ENCODE measurements around the gene GFI1.
A peak's percentile ranks its signal among the peaks of the same experiment; 100 is the strongest.

The GFI1 gene

DNA sequence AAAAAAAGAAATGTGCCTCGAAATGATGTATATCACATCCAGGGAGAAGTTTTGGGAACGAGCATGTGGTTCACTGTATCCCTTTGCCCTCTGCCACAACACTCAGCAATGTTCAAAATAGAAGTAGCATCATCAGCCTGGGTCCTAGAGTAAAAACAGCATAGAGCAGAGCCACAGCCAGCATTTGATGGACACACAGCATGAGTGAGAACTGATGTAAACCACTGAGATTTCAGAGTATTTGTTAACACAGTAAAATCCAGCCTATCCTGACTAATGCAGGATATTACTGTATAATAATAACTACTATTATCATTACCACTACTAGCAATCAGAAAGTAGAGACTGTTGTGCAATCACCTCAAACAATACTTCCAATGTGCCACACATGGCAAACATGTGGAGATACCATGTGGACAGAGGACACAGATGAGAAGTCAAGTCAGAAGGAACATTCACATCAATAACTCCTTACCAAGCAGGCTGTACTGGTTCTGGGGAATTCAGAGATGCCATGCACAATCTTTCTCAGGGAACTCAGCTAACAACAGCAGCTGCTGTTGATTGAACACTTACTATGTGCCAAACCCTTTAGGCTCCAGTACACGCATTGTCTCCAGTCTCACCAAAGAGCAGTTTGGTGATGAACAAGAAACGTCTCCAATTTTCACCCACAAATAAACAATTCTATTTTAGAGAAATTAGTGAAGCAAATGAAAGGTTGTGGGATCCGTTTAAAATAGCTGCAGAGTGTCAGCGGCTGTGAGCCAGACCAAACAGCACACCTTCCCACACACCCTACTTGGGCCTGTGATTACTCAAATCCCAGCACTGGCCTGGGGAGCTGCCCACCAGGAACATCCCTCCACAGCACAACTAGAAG is 16.6 kb upstream of the GFI1 start:
- TF ChIP-seq POLR2A (IDR thresholded peaks at IDR 0.05; ENCODE audit: low read length) (no peak), GATA1 (IDR thresholded peaks at IDR 0.05; ENCODE audit: low read depth, low read length) (no peak)
- DNase-seq = no peak

DNA sequence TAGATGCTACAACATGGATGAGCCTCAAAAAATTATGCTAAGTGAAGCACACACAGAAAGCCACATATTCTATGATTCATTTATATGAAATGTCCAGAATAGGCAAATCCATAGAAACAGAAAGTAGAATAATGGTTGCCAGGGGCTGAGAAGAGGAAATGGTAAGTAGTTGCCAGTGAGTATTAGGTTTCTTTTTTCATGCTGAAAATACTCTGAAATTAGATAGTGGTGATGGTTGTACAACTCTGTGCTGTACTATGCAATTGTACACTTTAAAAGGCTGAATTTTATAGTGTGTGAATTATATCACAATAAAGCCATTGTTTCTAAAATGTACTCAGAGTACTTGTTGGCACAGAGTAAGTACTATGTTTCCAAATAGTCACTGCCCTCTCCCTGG is 15.5 kb upstream of the GFI1 start:
- TF ChIP-seq POLR2A (IDR thresholded peaks at IDR 0.05; ENCODE audit: low read length) (no peak), GATA1 (IDR thresholded peaks at IDR 0.05; ENCODE audit: low read depth, low read length) (no peak)
- no peak for DNase-seq

- no peak for DNase-seq
- no peak for TF ChIP-seq GATA1 (IDR thresholded peaks at IDR 0.05; ENCODE audit: low read depth, low read length)
- no peak for TF ChIP-seq POLR2A (IDR thresholded peaks at IDR 0.05; ENCODE audit: low read length)
Observed at GRCh38 chr1:92500552-92500951, 13.8 kb upstream of the GFI1 start.

GRCh38 chr1:92495392-92496063 is 8.8 kb upstream of the GFI1 start:
- no peak for DNase-seq
- no peak for TF ChIP-seq GATA1 (IDR thresholded peaks at IDR 0.05; ENCODE audit: low read depth, low read length)
- no peak for TF ChIP-seq POLR2A (IDR thresholded peaks at IDR 0.05; ENCODE audit: low read length)

GRCh38 chr1:92494485-92495141 is 7.9 kb upstream of the GFI1 start:
- no peak for DNase-seq
- TF ChIP-seq GATA1 (IDR thresholded peaks at IDR 0.05; ENCODE audit: low read depth, low read length) = no peak
- TF ChIP-seq POLR2A (IDR thresholded peaks at IDR 0.05; ENCODE audit: low read length) = no peak

DNA sequence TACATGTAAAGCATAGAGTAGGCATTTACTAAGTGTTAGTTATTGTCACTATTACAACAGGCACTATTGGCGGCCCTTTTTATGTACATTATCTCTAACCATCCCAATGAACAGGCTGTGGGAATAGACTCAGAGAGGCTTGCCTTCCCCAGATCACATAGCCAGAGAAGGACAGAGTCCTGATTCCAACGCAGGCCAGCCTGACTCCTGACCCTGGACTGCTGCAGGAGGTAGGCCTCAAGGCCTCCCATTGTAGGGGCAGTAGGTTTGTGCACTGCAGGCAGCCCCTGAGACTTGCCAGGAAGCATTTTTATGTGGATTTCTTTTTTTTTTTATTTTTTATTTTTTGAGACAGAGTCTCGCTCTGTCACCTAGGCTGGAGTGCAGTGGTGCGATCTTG is 6.4 kb upstream of the GFI1 start:
- DNase-seq = no peak
- TF ChIP-seq GATA1 (IDR thresholded peaks at IDR 0.05; ENCODE audit: low read depth, low read length) (no peak), POLR2A (IDR thresholded peaks at IDR 0.05; ENCODE audit: low read length) (no peak)

DNA sequence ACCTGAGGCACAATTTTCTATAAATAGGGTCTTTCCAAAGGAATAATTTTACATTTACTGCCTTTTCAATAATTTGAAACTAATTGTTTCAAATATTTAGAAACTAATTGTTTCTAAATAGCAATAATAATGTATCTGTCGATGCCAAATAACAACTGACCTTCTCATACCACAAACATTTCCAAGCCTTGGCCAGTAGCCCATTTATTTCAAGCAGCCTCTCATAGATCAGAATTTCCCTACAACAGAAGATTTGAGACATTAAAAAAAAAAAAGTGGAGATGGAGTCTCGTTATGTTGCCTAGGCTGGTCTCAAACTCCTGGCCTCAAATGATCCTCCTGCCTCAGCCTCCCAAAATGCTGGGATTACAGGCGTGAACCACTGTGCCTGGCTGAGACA is 2.1 kb upstream of the GFI1 start:
- no peak for TF ChIP-seq POLR2A (IDR thresholded peaks at IDR 0.05; ENCODE audit: low read length)
- DNase-seq = no peak

- no peak for TF ChIP-seq POLR2A (IDR thresholded peaks at IDR 0.05; ENCODE audit: low read length)
- DNase-seq = no peak
Observed at GRCh38 chr1:92488416-92488815, 1.7 kb upstream of the GFI1 start.

GRCh38 chr1:92487078-92487605 is 417 bp upstream of the GFI1 start:
- TF ChIP-seq POLR2A (IDR thresholded peaks at IDR 0.05; ENCODE audit: low read length) (no peak), GATA1 (IDR thresholded peaks at IDR 0.05; ENCODE audit: low read depth, low read length) (no peak)

GRCh38 chr1:92485381-92486250 is 1.1 kb downstream of the GFI1 start:
- no peak for TF ChIP-seq GATA1 (IDR thresholded peaks at IDR 0.05; ENCODE audit: low read depth, low read length)
- no peak for TF ChIP-seq POLR2A (IDR thresholded peaks at IDR 0.05; ENCODE audit: low read length)
- peak; percentile 21 to 26 for DNase-seq

More at GRCh38 chr1:92487078-92487605, 417 bp upstream of the GFI1 start:
- DNase-seq = no peak

DNA sequence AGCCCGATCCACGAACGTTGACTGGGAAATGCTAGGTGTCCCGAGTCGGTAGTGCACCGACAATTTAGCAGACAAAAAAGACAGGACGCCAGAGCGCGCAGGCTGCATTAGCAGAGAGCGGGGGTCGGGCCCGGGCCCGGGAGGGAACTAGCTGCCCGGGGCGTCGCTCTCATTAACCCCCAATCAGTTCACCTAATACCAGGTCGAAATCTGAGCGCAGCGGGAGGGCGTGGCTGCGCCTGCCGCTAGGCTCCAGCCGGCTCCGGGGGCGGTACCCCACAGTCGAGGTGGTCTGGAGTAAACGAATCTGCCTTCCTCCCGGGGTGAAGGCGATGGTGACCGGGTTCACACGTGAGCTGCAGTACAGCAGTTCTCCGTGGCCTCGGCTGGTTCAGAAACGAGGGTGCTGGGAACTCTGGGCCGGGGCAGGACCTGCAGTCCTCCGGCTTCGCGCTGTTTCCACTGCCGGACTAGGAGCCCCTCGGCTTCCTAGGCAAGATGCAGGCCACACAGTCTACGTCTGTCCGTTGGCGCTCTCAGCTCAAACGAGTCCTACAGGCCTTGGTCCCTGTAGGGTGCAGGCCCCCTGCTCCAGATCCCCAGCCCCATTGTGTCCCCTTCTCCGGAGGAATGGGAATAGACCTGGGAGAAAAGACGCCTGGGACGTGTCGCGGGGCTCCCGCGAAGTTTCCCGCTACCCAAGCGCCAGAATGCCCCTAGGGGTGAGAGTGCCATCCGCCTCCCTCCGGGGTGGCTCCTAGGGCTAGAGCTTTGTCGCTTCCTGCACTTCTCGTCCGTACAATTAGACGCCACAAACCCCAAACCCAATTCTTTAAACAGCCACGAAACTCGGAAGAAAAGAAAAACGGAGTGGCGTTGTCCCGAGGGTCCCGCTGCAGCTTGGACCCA is 2.0 kb downstream of the GFI1 start:
- DNase-seq = peak in 1 of 2 experiments; percentile 27
- TF ChIP-seq GATA1 (IDR thresholded peaks at IDR 0.05; ENCODE audit: low read depth, low read length) (no peak), POLR2A (IDR thresholded peaks at IDR 0.05; ENCODE audit: low read length) (no peak)

Measured in erythroblast (primary cell).